Stimulated activated CD4-positive, alpha-beta T cell treated with anti-CD3 and anti-CD28 coated beads, Interleukin-1b, Interleukin-23, amount 100 ng/mL, for 48 hours (primary cell): ENCODE results near the gene ABHD17B.
"Not testable (repeated sequence)": the region's sequence is repeated elsewhere in the genome, so short reads cannot be mapped to it uniquely, and the experiment has no call there.

Source experiments
- DNase-seq: peaks from one replicate; pipeline ENCODE4 v3.0.0-alpha.2; 2020

The ABHD17B gene

DNA sequence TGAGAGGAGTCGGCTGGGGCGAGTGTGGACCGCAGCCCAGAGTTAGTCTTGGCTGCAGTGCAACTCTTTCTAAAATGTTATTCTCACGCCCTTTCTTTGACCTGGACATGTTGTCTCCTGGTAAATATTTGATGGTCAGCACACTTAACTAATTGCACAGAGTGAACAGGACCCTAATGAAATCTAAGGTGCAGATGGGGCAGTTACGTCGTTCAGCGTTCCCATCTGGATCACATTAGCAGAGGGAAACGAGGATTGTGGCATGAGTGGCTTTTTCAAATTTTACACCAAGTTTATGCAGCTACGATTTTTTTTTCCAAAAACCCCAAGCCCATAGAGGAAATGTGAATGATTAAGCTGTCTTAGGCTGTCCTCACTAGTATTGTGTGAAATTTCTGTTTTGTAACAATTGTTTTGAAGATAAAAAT is 929 bp upstream of the ABHD17B start:
- DNase-seq: no peak

- DNase-seq: no peak
Measured at GRCh38 chr9:71910650-71911060, 338 bp downstream of the ABHD17B start.

DNA sequence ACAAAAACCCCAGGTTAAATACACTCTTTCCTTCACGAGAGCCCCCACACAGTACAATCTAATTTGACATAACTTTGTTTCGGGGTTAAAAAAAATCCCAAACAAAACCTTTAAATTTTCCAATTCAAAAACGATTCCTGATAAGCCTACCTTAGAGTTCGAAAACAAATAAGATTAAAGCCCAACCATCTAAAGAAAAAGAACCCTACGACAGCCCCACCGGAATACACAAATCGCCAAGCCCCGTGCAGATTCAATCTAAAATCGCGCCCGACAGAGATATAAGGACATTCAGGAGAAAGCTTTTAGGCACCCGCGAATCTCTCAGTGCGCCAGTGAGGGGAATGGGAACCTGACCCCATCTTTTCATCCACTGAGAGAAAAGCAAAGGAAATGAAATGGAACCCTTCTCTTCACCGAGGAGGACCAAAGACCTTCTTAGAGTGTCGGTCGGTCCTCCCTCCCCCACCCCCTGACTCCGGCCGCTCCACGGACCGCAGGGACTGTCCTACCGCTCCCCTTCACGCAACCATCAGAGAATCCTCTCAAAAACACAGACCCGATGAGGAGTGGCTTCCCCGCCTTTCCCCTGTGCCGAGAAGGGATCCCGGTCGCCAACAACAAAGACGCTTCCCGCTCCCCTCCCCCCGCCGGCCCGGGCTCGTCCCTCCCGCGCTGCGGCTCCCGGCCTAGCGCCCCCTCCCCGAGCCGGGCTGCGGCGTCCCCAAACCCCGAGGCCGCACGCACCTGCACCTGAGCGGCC is 925 bp downstream of the ABHD17B start:
- DNase-seq: peak; percentile 30

DNA sequence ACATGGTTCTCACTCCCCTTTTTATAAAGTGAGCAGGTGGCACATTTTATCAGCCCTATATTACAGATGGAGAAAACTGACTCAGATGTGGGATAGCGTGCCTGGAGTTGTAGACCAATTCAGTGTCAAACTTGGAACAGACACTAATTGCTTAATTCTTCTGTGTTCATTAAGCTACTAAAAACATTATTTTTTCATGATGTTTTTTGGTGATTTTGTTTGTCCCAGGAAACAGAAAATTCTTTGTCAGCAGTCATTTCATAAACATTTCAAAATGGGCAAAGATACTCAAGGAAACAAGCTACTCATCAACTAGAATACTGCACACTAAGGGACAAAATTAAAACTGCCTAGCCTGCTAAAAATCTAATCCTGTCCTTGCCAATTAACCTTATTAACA is 2.2 kb downstream of the ABHD17B start:
- no peak for DNase-seq

DNA sequence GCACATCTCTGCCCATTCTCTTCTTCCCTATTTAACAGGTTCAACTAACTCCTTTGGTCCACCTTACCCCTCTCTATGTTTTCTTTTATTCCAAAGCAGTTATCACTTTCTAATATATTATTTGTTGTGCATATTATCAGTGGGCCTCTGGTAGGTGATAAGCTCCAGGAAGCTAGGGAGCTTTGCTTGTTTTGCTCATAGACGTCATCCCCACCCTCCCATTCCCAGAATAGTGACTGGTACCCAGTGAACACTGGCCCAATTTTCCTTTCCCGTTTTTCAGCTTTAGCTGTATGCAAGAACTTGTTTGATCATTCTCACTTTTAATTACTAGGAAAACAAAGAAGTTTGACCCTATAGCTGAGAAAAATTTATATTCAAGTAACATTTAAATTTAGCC is 6.9 kb downstream of the ABHD17B start:
- no peak for DNase-seq

- no peak for DNase-seq
Measured at GRCh38 chr9:71901695-71902597, 9.0 kb downstream of the ABHD17B start.

- DNase-seq: not testable (repeated sequence)
Measured at GRCh38 chr9:71898756-71899155, 12.2 kb downstream of the ABHD17B start.

DNA sequence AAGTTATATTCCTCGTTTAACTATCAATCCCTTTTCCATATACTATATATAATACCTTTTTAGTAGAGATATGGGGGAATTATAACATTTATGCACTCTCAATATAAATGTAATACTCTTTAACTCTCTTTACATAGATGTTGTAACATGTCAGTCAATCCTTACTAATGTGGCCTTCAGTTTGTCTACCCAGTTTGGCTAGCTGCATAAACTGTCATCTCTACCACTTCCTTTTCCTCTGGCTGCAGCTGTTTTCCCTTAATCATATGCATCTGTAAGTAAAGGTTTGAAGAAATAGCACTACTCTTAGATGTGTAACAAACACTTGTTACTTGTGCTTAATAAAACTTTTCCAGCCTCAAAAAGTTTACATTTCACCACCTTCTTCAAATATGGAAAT is 13.4 kb downstream of the ABHD17B start:
- DNase-seq: no peak

GRCh38 chr9:71896761-71897160 is 14.2 kb downstream of the ABHD17B start:
- no peak for DNase-seq

- no peak for DNase-seq
Measured at GRCh38 chr9:71895955-71896354, 15.0 kb downstream of the ABHD17B start.

GRCh38 chr9:71895117-71895516 is 15.9 kb downstream of the ABHD17B start:
- no peak for DNase-seq

DNA sequence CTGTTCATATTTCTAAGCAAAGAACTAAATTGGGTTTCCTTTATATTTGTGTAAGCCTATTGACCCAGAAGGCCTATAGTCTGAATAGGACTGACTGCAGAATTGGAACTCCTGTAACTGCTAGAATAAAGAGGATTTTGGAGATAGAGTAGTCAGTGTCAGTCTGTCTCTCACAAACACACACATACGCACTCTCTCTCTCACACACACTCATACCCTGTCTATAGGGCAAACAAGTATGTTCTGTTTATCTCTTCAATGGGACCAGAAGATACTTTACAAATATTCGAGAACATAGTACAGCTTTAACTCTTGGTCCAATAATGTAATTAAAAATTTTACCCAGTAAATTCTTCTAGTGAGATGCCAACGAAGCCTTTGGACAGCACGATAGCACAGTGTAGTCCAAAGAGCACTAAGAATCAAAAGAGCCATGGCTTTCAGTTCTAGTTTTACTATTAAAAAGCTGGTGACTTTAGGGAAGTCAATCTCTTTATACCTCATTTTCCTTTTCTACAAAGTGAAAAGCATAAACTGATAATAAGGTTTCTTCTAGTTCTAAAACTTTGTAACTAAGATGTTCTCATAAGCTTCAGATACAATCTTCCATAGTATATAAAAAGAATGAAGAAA is 19.3 kb downstream of the ABHD17B start:
- DNase-seq: no peak

DNA sequence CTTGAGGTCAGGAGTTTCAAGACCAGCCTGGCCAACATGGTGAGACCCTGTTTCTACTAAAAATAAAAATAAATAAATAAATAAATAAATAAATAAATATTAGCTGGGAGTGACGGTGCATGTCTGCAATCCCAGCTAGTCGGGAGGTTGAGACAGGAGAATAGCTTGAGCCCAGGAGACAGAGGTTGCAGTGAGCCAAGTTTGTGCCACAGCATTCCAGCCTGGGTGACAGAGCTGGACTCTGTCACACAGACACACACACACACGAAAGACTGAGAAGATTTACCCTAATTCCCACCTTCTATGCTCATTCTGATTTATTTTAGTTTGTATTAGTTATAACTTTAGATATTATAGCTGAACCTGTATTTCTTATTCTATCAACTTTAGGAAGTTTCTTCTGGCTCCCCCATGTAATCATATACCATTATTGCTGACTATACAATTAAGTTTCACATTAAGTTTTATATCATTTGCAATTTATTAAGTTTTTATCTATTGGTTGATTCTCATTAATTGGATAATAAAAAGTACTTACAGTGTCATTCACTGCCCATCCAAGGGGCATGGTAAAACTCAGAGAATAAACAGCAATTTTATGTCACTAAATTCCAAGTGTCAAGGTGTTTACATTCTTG is 20.8 kb downstream of the ABHD17B start:
- no peak for DNase-seq

GRCh38 chr9:71887362-71887761 is 23.6 kb downstream of the ABHD17B start:
- no peak for DNase-seq

DNA sequence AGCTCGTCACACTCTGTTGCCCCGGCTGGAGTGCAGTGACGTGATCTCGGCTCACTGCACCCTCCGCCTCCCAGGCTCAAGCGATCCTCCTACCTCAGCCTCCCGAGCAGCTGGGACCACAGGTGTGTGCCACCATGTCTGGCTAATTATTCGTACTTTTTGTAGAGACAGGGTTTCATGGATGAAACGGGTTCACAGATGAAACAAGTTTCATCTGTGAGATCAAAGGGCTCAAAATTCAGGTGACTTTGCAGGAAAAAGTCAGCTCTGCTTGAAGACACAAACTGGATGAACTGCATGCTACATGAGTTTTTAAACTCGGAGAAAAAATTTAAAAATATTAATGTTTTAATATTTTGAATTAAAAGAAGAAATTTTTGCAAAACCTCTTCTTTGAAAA is 24.5 kb downstream of the ABHD17B start:
- no peak for DNase-seq

GRCh38 chr9:71886015-71886414 is 25.0 kb downstream of the ABHD17B start:
- DNase-seq: peak; percentile 21

GRCh38 chr9:71885467-71885866 is 25.5 kb downstream of the ABHD17B start:
- DNase-seq: no peak

- no peak for DNase-seq
Measured at GRCh38 chr9:71884005-71884404, 27.0 kb downstream of the ABHD17B start.

GRCh38 chr9:71879644-71880174 is 31.3 kb downstream of the ABHD17B start:
- DNase-seq: no peak

GRCh38 chr9:71878327-71879274 is 32.4 kb downstream of the ABHD17B start:
- DNase-seq: no peak

- DNase-seq: no peak
Measured at GRCh38 chr9:71876829-71877228, 34.2 kb downstream of the ABHD17B start.

GRCh38 chr9:71876106-71876505 is 34.9 kb downstream of the ABHD17B start:
- no peak for DNase-seq
